ENCODE measurements around the gene SPTBN2.

The SPTBN2 gene

GRCh38 chr11:66729447-66729846, 431 bp upstream of the SPTBN2 start:
- peaks cover 18% of the 10 kb centered on the region for H3K4me1 ChIP-seq (ENCODE audit: control insufficient read depth, insufficient read depth, low read depth, low read length)
- WGBS = 97% methylated on average over 4 of the region's 4 CpGs
- H2BK5ac ChIP-seq (ENCODE audit: low read depth, low read length, poor library complexity, severe bottlenecking) = no peak overlapping the region
- peaks cover 3% of the 10 kb centered on the region for H3K79me1 ChIP-seq (replicated peaks; ENCODE audit: low read length, poor library complexity, severe bottlenecking)
- no peak overlapping the region for H4K91ac ChIP-seq (ENCODE audit: low read length)
- H3K27me3 ChIP-seq (ENCODE audit: control insufficient read depth in 1 of 2, insufficient read depth in 1 of 2, low read length in 2 of 2) = peaks cover 5 to 63% of the 10 kb centered on the region in 2 experiments
- H2BK12ac ChIP-seq (ENCODE audit: low read length in 2 of 2) = no peak overlapping the region
- H2BK15ac ChIP-seq (ENCODE audit: low read depth, poor library complexity, severe bottlenecking) = no peak overlapping the region
- no peak for DNase-seq
- H3K4me3 ChIP-seq (ENCODE audit: insufficient read depth in 1 of 2, low read depth in 1 of 2, low read length in 2 of 2) = no peak overlapping the region
- no peak overlapping the region for H3K4ac ChIP-seq (ENCODE audit: low read depth in 1 of 2, low read length in 2 of 2)
- H3K36me3 ChIP-seq (ENCODE audit: control insufficient read depth in 1 of 2, insufficient read depth in 2 of 2, low read depth in 1 of 2, low read length in 2 of 2) = no peaks in the 10 kb centered on the region
- H3K23ac ChIP-seq (ENCODE audit: low read length in 2 of 2) = no peak overlapping the region
- H3K14ac ChIP-seq (ENCODE audit: low read length in 2 of 2) = no peak overlapping the region
- no peak overlapping the region for H2AFZ ChIP-seq (ENCODE audit: low read depth, low read length)
- no peak overlapping the region for H2BK120ac ChIP-seq (ENCODE audit: low read depth, low read length)
- H3K9me3 ChIP-seq (ENCODE audit: control insufficient read depth, low read length) = no peaks in the 10 kb centered on the region
- no peak overlapping the region for H4K8ac ChIP-seq (ENCODE audit: low read length)
- H3K18ac ChIP-seq (ENCODE audit: low read depth in 1 of 2, low read length in 2 of 2) = no peak overlapping the region
- no peak overlapping the region for H3K9ac ChIP-seq (ENCODE audit: low read length)
- no peak overlapping the region for H3K27ac ChIP-seq (ENCODE audit: low read length, poor library complexity, severe bottlenecking)
- H3K4me2 ChIP-seq (ENCODE audit: low read length, poor library complexity, severe bottlenecking) = no peak overlapping the region
- peak overlapping the region; percentile 42 for H2AK5ac ChIP-seq (ENCODE audit: low read length, severe bottlenecking)

- peak overlapping the region in 1 of 2 experiments; percentile 29 for H2BK12ac ChIP-seq (ENCODE audit: low read length in 2 of 2)
- 2% methylated on average over 35 of the region's 114 CpGs for WGBS
- no peak overlapping the region for H3K4ac ChIP-seq (ENCODE audit: low read depth in 1 of 2, low read length in 2 of 2)
- no peaks in the 10 kb centered on the region for H3K9me3 ChIP-seq (ENCODE audit: control insufficient read depth, low read length)
- DNase-seq = no peak
- H3K27me3 ChIP-seq (ENCODE audit: control insufficient read depth in 1 of 2, insufficient read depth in 1 of 2, low read length in 2 of 2) = peaks cover 3 to 70% of the 10 kb centered on the region in 2 experiments
- H2BK120ac ChIP-seq (ENCODE audit: low read depth, low read length) = no peak overlapping the region
- peak overlapping the region; percentile 71 to 77 for H3K4me3 ChIP-seq (ENCODE audit: insufficient read depth in 1 of 2, low read depth in 1 of 2, low read length in 2 of 2)
- no peak overlapping the region for H2BK15ac ChIP-seq (ENCODE audit: low read depth, poor library complexity, severe bottlenecking)
- H3K23ac ChIP-seq (ENCODE audit: low read length in 2 of 2) = no peak overlapping the region
- peak overlapping the region; percentile 36 for H3K9ac ChIP-seq (ENCODE audit: low read length)
- H3K4me1 ChIP-seq (ENCODE audit: control insufficient read depth, insufficient read depth, low read depth, low read length) = peaks cover 23% of the 10 kb centered on the region
- no peak overlapping the region for H3K18ac ChIP-seq (ENCODE audit: low read depth in 1 of 2, low read length in 2 of 2)
- H2BK5ac ChIP-seq (ENCODE audit: low read depth, low read length, poor library complexity, severe bottlenecking) = peak overlapping the region; percentile 61
- no peak overlapping the region for H3K14ac ChIP-seq (ENCODE audit: low read length in 2 of 2)
- no peak overlapping the region for H2AK5ac ChIP-seq (ENCODE audit: low read length, severe bottlenecking)
- no peak overlapping the region for H4K91ac ChIP-seq (ENCODE audit: low read length)
- peak overlapping the region; percentile 21 for H4K8ac ChIP-seq (ENCODE audit: low read length)
- peak overlapping the region; percentile 90 for H3K4me2 ChIP-seq (ENCODE audit: low read length, poor library complexity, severe bottlenecking)
- peak overlapping the region; percentile 47 for H3K27ac ChIP-seq (ENCODE audit: low read length, poor library complexity, severe bottlenecking)
- no peaks in the 10 kb centered on the region for H3K36me3 ChIP-seq (ENCODE audit: control insufficient read depth in 1 of 2, insufficient read depth in 2 of 2, low read depth in 1 of 2, low read length in 2 of 2)
- H3K79me1 ChIP-seq (replicated peaks; ENCODE audit: low read length, poor library complexity, severe bottlenecking) = peaks cover 3% of the 10 kb centered on the region
- no peak overlapping the region for H2AFZ ChIP-seq (ENCODE audit: low read depth, low read length)
Observed at GRCh38 chr11:66728038-66728692, 851 bp downstream of the SPTBN2 start.

- Histone ChIP-seq H3K9ac (ENCODE audit: low read length) (no peak overlapping the region), H4K91ac (ENCODE audit: low read length) (no peak overlapping the region), H3K9me3 (ENCODE audit: control insufficient read depth, low read length) (no peaks in the 10 kb centered on the region), H2AFZ (ENCODE audit: low read depth, low read length) (peak overlapping the region; percentile 44), H4K8ac (ENCODE audit: low read length) (no peak overlapping the region), H3K14ac (ENCODE audit: low read length in 2 of 2) (no peak overlapping the region), H3K18ac (ENCODE audit: low read depth in 1 of 2, low read length in 2 of 2) (no peak overlapping the region), H3K4me2 (ENCODE audit: low read length, poor library complexity, severe bottlenecking) (peak overlapping the region; percentile 90), H3K79me1 (replicated peaks; ENCODE audit: low read length, poor library complexity, severe bottlenecking) (peaks cover 3% of the 10 kb centered on the region), H2AK5ac (ENCODE audit: low read length, severe bottlenecking) (peak overlapping the region; percentile 64), H3K27me3 (ENCODE audit: control insufficient read depth in 1 of 2, insufficient read depth in 1 of 2, low read length in 2 of 2) (peaks cover 3 to 70% of the 10 kb centered on the region in 2 experiments), H2BK15ac (ENCODE audit: low read depth, poor library complexity, severe bottlenecking) (no peak overlapping the region), H3K4me1 (ENCODE audit: control insufficient read depth, insufficient read depth, low read depth, low read length) (peaks cover 23% of the 10 kb centered on the region), H3K4me3 (ENCODE audit: insufficient read depth in 1 of 2, low read depth in 1 of 2, low read length in 2 of 2) (peak overlapping the region; percentile 68 to 77), H2BK12ac (ENCODE audit: low read length in 2 of 2) (no peak overlapping the region), H3K4ac (ENCODE audit: low read depth in 1 of 2, low read length in 2 of 2) (no peak overlapping the region), H3K36me3 (ENCODE audit: control insufficient read depth in 1 of 2, insufficient read depth in 2 of 2, low read depth in 1 of 2, low read length in 2 of 2) (no peaks in the 10 kb centered on the region), H2BK5ac (ENCODE audit: low read depth, low read length, poor library complexity, severe bottlenecking) (peak overlapping the region; percentile 74), H2BK120ac (ENCODE audit: low read depth, low read length) (no peak overlapping the region), H3K27ac (ENCODE audit: low read length, poor library complexity, severe bottlenecking) (peak overlapping the region; percentile 97), H3K23ac (ENCODE audit: low read length in 2 of 2) (peak overlapping the region in 1 of 2 experiments; percentile 57)
- WGBS = under 1% methylated on average over 38 of the region's 70 CpGs
- DNase-seq = peak; percentile 32
Observed at GRCh38 chr11:66727282-66728037, 1.6 kb downstream of the SPTBN2 start.

- Histone ChIP-seq H2BK12ac (ENCODE audit: low read length in 2 of 2) (no peak overlapping the region), H4K8ac (ENCODE audit: low read length) (no peak overlapping the region), H3K4me3 (ENCODE audit: insufficient read depth in 1 of 2, low read depth in 1 of 2, low read length in 2 of 2) (no peak overlapping the region), H3K36me3 (ENCODE audit: control insufficient read depth in 1 of 2, insufficient read depth in 2 of 2, low read depth in 1 of 2, low read length in 2 of 2) (peaks cover 0 to 8% of the 10 kb centered on the region in 2 experiments), H2BK120ac (ENCODE audit: low read depth, low read length) (no peak overlapping the region), H3K79me1 (replicated peaks; ENCODE audit: low read length, poor library complexity, severe bottlenecking) (peaks cover 12% of the 10 kb centered on the region), H4K91ac (ENCODE audit: low read length) (no peak overlapping the region), H3K9me3 (ENCODE audit: control insufficient read depth, low read length) (no peaks in the 10 kb centered on the region), H2BK5ac (ENCODE audit: low read depth, low read length, poor library complexity, severe bottlenecking) (no peak overlapping the region), H3K9ac (ENCODE audit: low read length) (no peak overlapping the region), H3K18ac (ENCODE audit: low read depth in 1 of 2, low read length in 2 of 2) (no peak overlapping the region), H3K27me3 (ENCODE audit: control insufficient read depth in 1 of 2, insufficient read depth in 1 of 2, low read length in 2 of 2) (peaks cover 0 to 70% of the 10 kb centered on the region in 2 experiments), H3K4me2 (ENCODE audit: low read length, poor library complexity, severe bottlenecking) (peak overlapping the region; percentile 20), H2AK5ac (ENCODE audit: low read length, severe bottlenecking) (no peak overlapping the region), H3K27ac (ENCODE audit: low read length, poor library complexity, severe bottlenecking) (peak overlapping the region; percentile 97), H2AFZ (ENCODE audit: low read depth, low read length) (no peak overlapping the region), H3K23ac (ENCODE audit: low read length in 2 of 2) (no peak overlapping the region), H2BK15ac (ENCODE audit: low read depth, poor library complexity, severe bottlenecking) (no peak overlapping the region), H3K4ac (ENCODE audit: low read depth in 1 of 2, low read length in 2 of 2) (no peak overlapping the region), H3K14ac (ENCODE audit: low read length in 2 of 2) (no peak overlapping the region), H3K4me1 (ENCODE audit: control insufficient read depth, insufficient read depth, low read depth, low read length) (peaks cover 29% of the 10 kb centered on the region)
- DNase-seq = peak; percentile 23
- WGBS = 47% methylated on average over 10 of the region's 10 CpGs
Observed at GRCh38 chr11:66725647-66726046, 3.4 kb downstream of the SPTBN2 start.
